Muscle layer of duodenum (tissue), 2 donors: ENCODE measurements around the gene MT1B.

ENCODE experiments used
- H3K27ac ChIP-seq: one replicate; pipeline ENCODE4 v1.7.0; 2013; ENCODE audit warnings: mild to moderate bottlenecking, low read length
- H3K27me3 ChIP-seq: one replicate; pipeline ENCODE4 v1.7.0; 2013; ENCODE audit warnings: low read depth, mild to moderate bottlenecking, control low read depth, low read length
- H3K36me3 ChIP-seq, 2 donors: one replicate each; pipeline ENCODE4 v1.7.0; 2013; ENCODE audit warnings: low read length in 2 of 2, control low read depth in 1 of 2, mild to moderate bottlenecking in 1 of 2; ENCODE audit not compliant: insufficient read depth in 2 of 2, control insufficient read depth in 1 of 2
- H3K4me1 ChIP-seq, 2 donors: one replicate each; pipeline ENCODE4 v1.7.0; 2013; ENCODE audit warnings: low read length in 2 of 2, mild to moderate bottlenecking in 2 of 2, control low read depth in 1 of 2, moderate library complexity in 1 of 2; ENCODE audit not compliant: insufficient read depth in 2 of 2, control insufficient read depth in 1 of 2
- H3K4me3 ChIP-seq, 2 donors: one replicate each; pipeline ENCODE4 v1.7.0; 2013; ENCODE audit warnings: low read length in 2 of 2, low read depth in 1 of 2, mild to moderate bottlenecking in 1 of 2
- H3K9me3 ChIP-seq, 2 donors: one replicate each; pipeline ENCODE4 v1.7.0; 2013; ENCODE audit warnings: low read length in 2 of 2, control low read depth in 1 of 2, mild to moderate bottlenecking in 1 of 2; ENCODE audit not compliant: control insufficient read depth in 1 of 2
- donor health status: healthy.

The MT1B gene

DNA sequence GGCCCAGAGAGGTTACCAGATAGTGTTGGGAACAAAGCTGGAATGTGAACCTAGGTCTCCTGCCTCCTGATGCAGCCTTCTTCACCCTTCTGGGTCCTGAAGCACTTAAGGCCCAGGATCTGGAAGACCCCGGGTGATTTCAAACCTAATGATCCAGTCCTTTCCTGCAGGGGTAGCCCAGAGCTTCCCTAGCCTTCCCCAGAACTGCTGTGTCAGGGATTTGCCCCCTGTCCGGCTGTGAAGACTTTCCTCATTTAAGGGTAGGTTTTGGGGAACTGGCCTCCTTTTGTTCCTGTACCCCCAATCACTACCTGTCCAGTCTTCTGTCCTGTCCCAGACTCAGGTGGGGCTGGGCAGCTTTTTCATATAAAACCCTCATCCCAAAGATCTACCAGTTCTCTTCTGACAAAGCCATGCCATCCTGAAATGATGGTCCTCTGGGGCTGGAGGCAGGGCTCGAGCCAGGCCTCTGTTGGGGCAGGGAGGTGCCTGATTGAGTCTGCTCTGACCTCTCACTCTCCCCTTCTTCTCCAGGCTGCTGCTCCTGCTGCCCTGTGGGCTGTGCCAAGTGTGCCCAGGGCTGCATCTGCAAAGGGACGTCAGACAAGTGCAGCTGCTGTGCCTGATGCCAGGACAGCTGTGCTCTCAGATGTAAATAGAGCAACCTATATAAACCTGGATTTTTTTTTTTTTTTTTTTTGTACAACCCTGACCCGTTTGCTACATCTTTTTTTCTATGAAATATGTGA lies 31.9 kb downstream of the MT1B start:
- Histone ChIP-seq H3K4me3 (peak overlapping the region; percentile 65 to 97), H3K36me3 (no peaks in the 10 kb centered on the region), H3K27ac (peak overlapping the region; percentile 95), H3K27me3 (no peaks in the 10 kb centered on the region), H3K9me3 (no peaks in the 10 kb centered on the region), H3K4me1 (peaks cover 0 to 11% of the 10 kb centered on the region in 2 donors)

GRCh38 chr16:56684256-56684925 lies 32.7 kb downstream of the MT1B start:
- Histone ChIP-seq H3K27me3 (no peaks in the 10 kb centered on the region), H3K36me3 (no peaks in the 10 kb centered on the region), H3K9me3 (no peaks in the 10 kb centered on the region), H3K4me1 (peaks cover 0 to 11% of the 10 kb centered on the region in 2 donors), H3K27ac (peak overlapping the region; percentile 14), H3K4me3 (peak overlapping the region; percentile 65 to 97)

GRCh38 chr16:56684926-56685590 lies 33.4 kb downstream of the MT1B start:
- H3K9me3 ChIP-seq = no peaks in the 10 kb centered on the region
- no peaks in the 10 kb centered on the region for H3K36me3 ChIP-seq
- H3K27me3 ChIP-seq = no peaks in the 10 kb centered on the region
- H3K4me1 ChIP-seq = peaks cover 0 to 11% of the 10 kb centered on the region in 2 donors
- peak overlapping the region; percentile 14 for H3K27ac ChIP-seq
- H3K4me3 ChIP-seq = no peak overlapping the region

- Histone ChIP-seq H3K4me1 (peaks cover 0 to 11% of the 10 kb centered on the region in 2 donors), H3K9me3 (no peaks in the 10 kb centered on the region), H3K4me3 (no peak overlapping the region), H3K27ac (no peak overlapping the region), H3K27me3 (no peaks in the 10 kb centered on the region), H3K36me3 (no peaks in the 10 kb centered on the region)
Observed at GRCh38 chr16:56686758-56687157, 35.1 kb downstream of the MT1B start.

GRCh38 chr16:56688762-56689161 lies 37.1 kb downstream of the MT1B start:
- Histone ChIP-seq H3K36me3 (no peaks in the 10 kb centered on the region), H3K9me3 (no peaks in the 10 kb centered on the region), H3K4me1 (no peaks in the 10 kb centered on the region), H3K4me3 (no peak overlapping the region), H3K27me3 (no peaks in the 10 kb centered on the region), H3K27ac (no peak overlapping the region)

- Histone ChIP-seq H3K27me3 (no peaks in the 10 kb centered on the region), H3K4me3 (no peak overlapping the region), H3K9me3 (no peaks in the 10 kb centered on the region), H3K36me3 (no peaks in the 10 kb centered on the region), H3K4me1 (no peaks in the 10 kb centered on the region), H3K27ac (no peak overlapping the region)
Observed at GRCh38 chr16:56689171-56689570, 37.5 kb downstream of the MT1B start.

GRCh38 chr16:56690420-56691122 lies 38.9 kb downstream of the MT1B start:
- H3K27me3 ChIP-seq = no peaks in the 10 kb centered on the region
- no peaks in the 10 kb centered on the region for H3K9me3 ChIP-seq
- no peak overlapping the region for H3K4me3 ChIP-seq
- H3K27ac ChIP-seq = no peak overlapping the region
- H3K4me1 ChIP-seq = no peaks in the 10 kb centered on the region
- no peaks in the 10 kb centered on the region for H3K36me3 ChIP-seq

- Histone ChIP-seq H3K27me3 (no peaks in the 10 kb centered on the region), H3K4me1 (no peaks in the 10 kb centered on the region), H3K27ac (no peak overlapping the region), H3K4me3 (no peak overlapping the region), H3K36me3 (no peaks in the 10 kb centered on the region), H3K9me3 (no peaks in the 10 kb centered on the region)
Observed at GRCh38 chr16:56691885-56692284, 40.2 kb downstream of the MT1B start.

GRCh38 chr16:56695246-56695645 lies 43.6 kb downstream of the MT1B start:
- Histone ChIP-seq H3K4me3 (no peak overlapping the region), H3K27me3 (no peaks in the 10 kb centered on the region), H3K27ac (no peak overlapping the region), H3K36me3 (no peaks in the 10 kb centered on the region), H3K4me1 (no peaks in the 10 kb centered on the region), H3K9me3 (peaks cover 0 to 3% of the 10 kb centered on the region in 2 donors)

GRCh38 chr16:56697456-56698155 lies 45.9 kb downstream of the MT1B start:
- peaks cover 0 to 5% of the 10 kb centered on the region in 2 donors for H3K4me1 ChIP-seq
- no peak overlapping the region for H3K4me3 ChIP-seq
- peaks cover 0 to 3% of the 10 kb centered on the region in 2 donors for H3K9me3 ChIP-seq
- H3K36me3 ChIP-seq = no peaks in the 10 kb centered on the region
- no peaks in the 10 kb centered on the region for H3K27me3 ChIP-seq
- no peak overlapping the region for H3K27ac ChIP-seq
